Liver (tissue), 9 donors: ENCODE data around the gene ENPP3. TPM values are rescaled to one million over a fixed set of nuclear protein-coding genes. Genes with fewer than 3 reads are reported as not detected.

Source experiments
- DNase-seq: peaks from one replicate; pipeline ENCODE4 v3.0.0-alpha.2; 2017; ENCODE audit warnings: low spot score
- H3K27ac ChIP-seq, 2 donors: one replicate each; pipeline ENCODE4 v1.7.0; 2013; ENCODE audit warnings: inconsistent platforms in 2 of 2, low read length in 2 of 2, control low read depth in 1 of 2, low read depth in 1 of 2, mild to moderate bottlenecking in 1 of 2
- H3K27me3 ChIP-seq, 4 donors: one replicate each; pipeline versions ENCODE4 v1.6.1 to v1.7.0; 2013; ENCODE audit warnings: low read length in 3 of 4, inconsistent platforms in 1 of 4, mild to moderate bottlenecking in 1 of 4, moderate library complexity in 1 of 4; ENCODE audit not compliant: control insufficient read depth in 4 of 4, insufficient read depth in 4 of 4
- H3K36me3 ChIP-seq, 4 donors: one replicate each; pipeline versions ENCODE4 v1.6.1 to v1.7.0; 2013; ENCODE audit warnings: low read length in 3 of 4, mild to moderate bottlenecking in 3 of 4, low read depth in 1 of 4, moderate library complexity in 1 of 4; ENCODE audit not compliant: control insufficient read depth in 4 of 4, insufficient read depth in 3 of 4
- H3K4me1 ChIP-seq, 4 donors: one replicate each; pipeline versions ENCODE4 v1.6.1 to v1.7.0; 2013; ENCODE audit warnings: low read length in 3 of 4, mild to moderate bottlenecking in 3 of 4, moderate library complexity in 1 of 4; ENCODE audit not compliant: control insufficient read depth in 4 of 4, insufficient read depth in 4 of 4
- H3K4me3 ChIP-seq, 3 donors: one replicate each; pipeline versions ENCODE4 v1.6.1 to v1.7.0; 2013; ENCODE audit warnings: low read length in 3 of 3, control low read depth in 1 of 3, low read depth in 1 of 3, mild to moderate bottlenecking in 1 of 3
- H3K9ac ChIP-seq, 2 donors: one replicate each; pipeline ENCODE4 v1.7.0; 2013; ENCODE audit warnings: low read length in 2 of 2, mild to moderate bottlenecking in 2 of 2, moderate library complexity in 2 of 2, control low read depth in 1 of 2, low read depth in 1 of 2
- H3K9me3 ChIP-seq, 4 donors: one replicate each; pipeline versions ENCODE4 v1.6.1 to v1.7.0; 2013; ENCODE audit warnings: low read length in 3 of 4; ENCODE audit not compliant: control insufficient read depth in 4 of 4
- ATF3 ChIP-seq: IDR thresholded peaks from 2 replicates; pipeline ENCODE4 v1.6.1; 2016; ENCODE audit warnings: antibody characterized with exemption
- CTCF ChIP-seq: fragments of 150-350 bp; IDR thresholded peaks from 2 replicates; pipeline ENCODE4 v1.5.1; 2017; ENCODE audit warnings: improper control_type of control experiment, low read depth, low read length; ENCODE audit not compliant: missing input control
- EGR1 ChIP-seq, 2 donors: IDR thresholded peaks; 2 replicates each; pipeline ENCODE4 v1.6.1; 2016 to 2018; ENCODE audit warnings: antibody characterized with exemption in 2 of 2, low read depth in 2 of 2
- FOXA1 ChIP-seq: IDR thresholded peaks from 2 replicates; pipeline ENCODE4 v1.6.1; 2016; ENCODE audit warnings: antibody characterized with exemption
- FOXA2 ChIP-seq: IDR thresholded peaks from 2 replicates; pipeline ENCODE4 v1.6.1; 2016; ENCODE audit warnings: antibody characterized with exemption
- GABPA ChIP-seq, 2 donors: IDR thresholded peaks in 1 of 2; conservative IDR thresholded peaks in 1 of 2; 2 replicates each; pipeline ENCODE4 v1.6.1; 2016; ENCODE audit warnings: antibody characterized with exemption in 2 of 2, mild to moderate bottlenecking in 1 of 2, moderate library complexity in 1 of 2
- HNF4A ChIP-seq, 2 donors: conservative IDR thresholded peaks; 2 replicates each; pipeline ENCODE4 v1.6.1; 2016; ENCODE audit warnings: antibody characterized with exemption in 2 of 2, mild to moderate bottlenecking in 2 of 2
- HNF4G ChIP-seq: IDR thresholded peaks from 2 replicates; pipeline ENCODE4 v1.6.1; 2016; ENCODE audit warnings: antibody characterized with exemption
- JUND ChIP-seq, 2 donors: IDR thresholded peaks; 2 replicates each; pipeline ENCODE4 v1.6.1; 2016; ENCODE audit warnings: antibody characterized with exemption in 2 of 2
- MAX ChIP-seq: IDR thresholded peaks from 2 replicates; pipeline ENCODE4 v1.6.1; 2016; ENCODE audit warnings: antibody characterized with exemption
- NR2F2 ChIP-seq: IDR thresholded peaks from 2 replicates; pipeline ENCODE4 v1.6.1; 2016; ENCODE audit warnings: antibody characterized with exemption
- RAD21 ChIP-seq, 2 donors: IDR thresholded peaks; 2 replicates each; pipeline ENCODE4 v1.6.1; 2016; ENCODE audit warnings: antibody characterized with exemption in 2 of 2, mild to moderate bottlenecking in 2 of 2
- REST ChIP-seq: IDR thresholded peaks from 2 replicates; pipeline ENCODE4 v1.6.1; 2016; ENCODE audit warnings: antibody characterized with exemption, mild to moderate bottlenecking
- RXRA ChIP-seq, 2 donors: IDR thresholded peaks; 2 replicates each; pipeline ENCODE4 v1.6.1; 2017 to 2018; ENCODE audit warnings: antibody characterized with exemption in 2 of 2, mild to moderate bottlenecking in 1 of 2
- SP1 ChIP-seq: IDR thresholded peaks from 2 replicates; pipeline ENCODE4 v1.6.1; 2018; ENCODE audit warnings: antibody characterized with exemption, mild to moderate bottlenecking
- TAF1 ChIP-seq: conservative IDR thresholded peaks from 2 replicates; pipeline ENCODE4 v1.6.1; 2016; ENCODE audit warnings: antibody characterized with exemption, mild to moderate bottlenecking
- YY1 ChIP-seq: IDR thresholded peaks from 2 replicates; pipeline ENCODE4 v1.6.1; 2016; ENCODE audit warnings: antibody characterized with exemption, mild to moderate bottlenecking
- ZBTB33 ChIP-seq: IDR thresholded peaks from 2 replicates; pipeline ENCODE4 v1.6.1; 2016; ENCODE audit warnings: antibody characterized with exemption
- WGBS: extraction: QIAGEN DNeasy Blood & Tissue Kit; methylation state at CpG from one replicate; pipeline ENCODE4 v1.1.7; 2013; 5-methylcytosine and 5-hydroxymethylcytosine counted together
- polyA plus RNA-seq, 2 donors: library from polyadenylated mRNA; stranded (reverse) in 1 of 2; unstranded in 1 of 2; fragments of 200-250 nt in 1 of 2; fragments of >200 nt in 1 of 2; fragmentation: Nextera tagmentation in 1 of 2; extraction: Ambion mirVana in 1 of 2; gene quantifications; one replicate each; pipeline versions ENCODE4 v1.2.1 to v1.2.3, GENCODE V29; 2013 to 2015
- total RNA-seq, 2 donors: library from RNA; depleted of rRNA; stranded (reverse); fragments of >200 nt; gene quantifications; one replicate each; pipeline ENCODE4 v1.2.3, GENCODE V29; 2014
- donor health status: healthy.
- donor health status: healthy.
- donor health status: healthy.
- donor health status: healthy.
- donor health status: healthy.

Gene ENPP3
- total and polyA plus RNA-seq, 4 donors, result 0.51 to 6.1 (median 1.1) TPM

- H3K36me3 ChIP-seq, result no peaks in the 10 kb centered on the region
- H3K9me3 ChIP-seq, result no peaks in the 10 kb centered on the region
- no peak overlapping the region for H3K4me3 ChIP-seq
- no peak overlapping the region for H3K9ac ChIP-seq
- peaks cover 0 to 6% (median 2%) of the 10 kb centered on the region in 4 donors for H3K4me1 ChIP-seq
- 54% methylated on average over 1 of the region's 1 CpG for WGBS
- DNase-seq, result no peak
- H3K27me3 ChIP-seq, result no peaks in the 10 kb centered on the region
- no peak overlapping the region for H3K27ac ChIP-seq
- TF ChIP-seq FOXA2 (no peak), RAD21 (IDR thresholded peaks at IDR 0.05) (no peak), GABPA (IDR thresholded peaks at IDR 0.05 in 1 of 2, conservative IDR thresholded peaks at IDR 0.05 in 1 of 2) (no peak), RXRA (IDR thresholded peaks at IDR 0.05) (no peak), HNF4A (conservative IDR thresholded peaks at IDR 0.05) (no peak), HNF4G (no peak), YY1 (no peak), NR2F2 (no peak), SP1 (no peak), ATF3 (no peak), CTCF (no peak), MAX (no peak), FOXA1 (no peak), JUND (IDR thresholded peaks at IDR 0.05) (no peak), REST (no peak), EGR1 (IDR thresholded peaks at IDR 0.05; ENCODE audit: low read depth in 2 of 2) (no peak), TAF1 (no peak), ZBTB33 (no peak)
Measured at GRCh38 chr6:131763749-131764148, 126.6 kb downstream of the ENPP3 start.
